Measurements from ENCODE around the gene GJB2.

Gene GJB2

DNA sequence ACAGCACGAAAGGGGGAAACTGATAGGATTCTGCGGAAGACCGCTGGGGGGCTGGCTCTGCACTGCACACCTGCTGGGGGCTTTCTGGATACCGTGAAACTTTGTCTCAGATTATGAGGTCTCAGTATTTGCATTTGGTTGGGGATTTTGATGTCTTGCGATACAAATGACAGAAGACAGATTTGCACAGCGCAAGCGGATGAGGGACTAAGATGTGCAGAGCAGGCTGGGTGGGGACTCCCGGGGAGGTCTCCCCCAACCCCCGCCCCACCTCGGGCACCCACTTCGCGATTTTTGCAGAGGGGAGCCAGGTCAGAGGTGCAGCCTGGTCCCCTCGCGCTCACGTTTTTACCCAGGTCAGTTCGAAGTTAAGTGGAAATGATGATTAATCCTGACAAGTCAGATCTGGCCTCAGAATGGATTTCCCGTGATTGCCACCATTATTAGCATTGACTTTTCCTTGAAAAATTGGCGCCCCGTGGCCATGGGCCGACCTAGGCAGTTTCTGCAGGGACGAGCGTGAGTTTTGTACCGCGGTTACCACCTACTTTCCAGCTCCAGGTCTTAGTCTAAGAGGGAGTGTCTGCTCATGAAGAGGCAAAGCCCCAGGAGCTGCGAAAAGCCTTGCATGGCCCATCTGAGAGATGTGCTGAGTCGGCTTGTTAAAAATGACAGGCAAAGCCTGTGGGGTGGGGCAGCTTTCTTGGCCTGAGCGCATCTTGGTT lies 1.3 kb upstream of the GJB2 start:
- peak overlapping the region in 13 of 21 experiments; percentile 65 to 91 (median 80) for H3K27ac ChIP-seq
- peak overlapping the region; percentile 41 to 71 (median 60) for H3K4me3 ChIP-seq

DNA sequence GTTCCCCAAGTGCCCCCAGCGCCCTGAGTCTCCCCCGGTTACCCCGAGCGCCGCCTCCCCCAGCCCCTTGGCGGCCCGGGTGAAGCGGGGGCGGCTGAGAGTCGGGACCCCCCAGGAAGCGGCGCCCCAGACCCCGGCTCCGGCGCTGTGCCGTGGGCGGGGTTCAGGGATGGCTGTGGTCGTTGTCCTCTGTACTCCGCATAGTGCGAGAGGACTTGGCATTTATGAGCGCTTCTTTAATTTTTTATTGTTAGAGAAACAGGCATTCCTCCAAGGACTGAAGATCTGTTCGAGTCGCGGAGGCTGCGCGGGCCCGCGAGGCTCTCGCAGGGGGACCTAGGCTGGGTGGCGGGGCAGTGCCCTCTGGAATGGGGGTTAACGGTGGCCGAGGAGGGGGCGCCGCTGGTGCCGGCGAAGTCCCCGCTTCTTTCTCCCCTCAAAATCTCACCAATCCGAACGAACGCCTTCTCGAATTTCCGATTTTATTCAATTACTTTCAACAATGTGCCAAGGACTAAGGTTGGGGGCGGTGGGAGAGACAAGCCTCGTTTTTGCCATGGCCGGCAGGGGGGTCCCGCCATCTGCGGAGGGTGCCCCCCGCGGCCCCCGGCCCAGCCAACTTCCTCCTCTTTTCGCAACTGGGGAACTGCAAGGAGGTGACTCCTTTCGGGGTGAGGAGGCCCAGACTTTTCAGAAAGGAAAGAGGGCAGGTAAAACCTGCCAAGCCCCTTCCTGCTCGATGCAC lies 596 bp upstream of the GJB2 start:
- Histone ChIP-seq H3K27ac (peak overlapping the region in 19 of 21 experiments; percentile 38 to 91 (median 80)), H3K4me3 (peak overlapping the region; percentile 41 to 71 (median 60))

DNA sequence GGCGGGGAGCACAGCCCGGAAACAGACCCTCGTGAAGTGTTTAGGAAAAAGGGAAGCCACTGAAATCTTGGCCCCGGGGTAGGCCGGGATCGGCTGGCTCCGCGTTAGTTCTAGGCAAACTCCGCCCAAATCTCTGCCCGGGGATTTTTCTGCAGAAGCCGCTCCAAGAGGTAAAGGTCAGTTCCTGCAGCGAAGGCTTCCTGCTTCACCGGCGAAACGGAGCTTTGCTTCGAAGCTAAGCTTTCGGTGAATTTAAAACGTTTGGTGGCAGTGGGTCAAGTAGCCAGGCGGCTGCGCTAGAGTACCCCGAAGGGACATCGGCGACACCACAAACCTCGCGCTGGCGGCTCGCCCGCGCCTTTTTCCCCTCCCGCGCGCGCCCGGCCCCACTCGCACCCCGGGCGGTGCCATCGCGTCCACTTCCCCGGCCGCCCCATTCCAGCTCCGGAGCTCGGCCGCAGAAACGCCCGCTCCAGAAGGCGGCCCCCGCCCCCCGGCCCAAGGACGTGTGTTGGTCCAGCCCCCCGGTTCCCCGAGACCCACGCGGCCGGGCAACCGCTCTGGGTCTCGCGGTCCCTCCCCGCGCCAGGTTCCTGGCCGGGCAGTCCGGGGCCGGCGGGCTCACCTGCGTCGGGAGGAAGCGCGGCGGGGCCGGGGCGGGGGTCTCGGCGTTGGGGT lies 441 bp downstream of the GJB2 start:
- Histone ChIP-seq H3K4me3 (peak overlapping the region; percentile 41 to 71 (median 60)), H3K27ac (peak overlapping the region in 20 of 21 experiments; percentile 38 to 91 (median 80))

DNA sequence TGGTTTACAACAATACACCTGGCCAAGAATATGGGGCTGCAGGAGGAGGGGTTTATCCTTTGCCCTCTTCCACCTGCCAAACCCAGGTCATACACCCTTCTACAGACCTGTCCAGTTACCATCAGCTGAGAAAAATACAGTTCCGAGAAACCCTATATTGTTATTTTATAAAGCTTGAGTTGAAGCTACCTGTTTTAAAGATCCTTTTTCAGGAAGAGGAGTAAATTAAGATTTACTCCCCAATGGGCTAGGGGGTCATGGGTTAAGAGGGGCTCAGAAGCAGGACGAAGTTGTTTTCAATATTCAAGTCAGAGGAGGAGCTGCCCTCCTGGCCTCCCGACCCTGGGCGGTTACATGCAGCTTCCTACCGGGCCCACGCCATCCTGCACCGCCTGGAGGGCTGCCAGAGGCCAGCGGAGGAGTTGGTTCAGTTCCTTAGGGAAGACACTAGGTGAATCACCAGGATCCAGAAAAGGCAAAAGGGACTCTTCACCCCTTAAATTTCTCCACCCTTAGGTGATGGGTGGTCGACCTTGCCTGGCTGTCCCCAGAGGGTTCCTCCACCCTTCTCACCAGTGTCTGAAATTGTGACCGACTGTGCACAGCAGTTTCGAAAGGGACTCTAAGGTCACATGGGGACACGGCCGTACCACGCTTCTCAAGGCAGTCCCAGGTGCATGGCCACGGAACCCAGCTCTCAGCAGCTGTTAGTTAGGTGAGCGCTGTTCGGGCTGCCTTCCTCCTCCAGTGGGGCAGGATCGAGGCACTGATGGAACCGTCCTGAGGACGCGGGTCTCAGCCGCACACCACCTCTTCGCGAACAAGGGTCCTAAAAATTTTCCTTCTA lies 1.2 kb downstream of the GJB2 start:
- H3K27ac ChIP-seq: peak overlapping the region in 20 of 21 experiments; percentile 40 to 91 (median 80)
- H3K4me3 ChIP-seq: peak overlapping the region; percentile 41 to 71 (median 60)

DNA sequence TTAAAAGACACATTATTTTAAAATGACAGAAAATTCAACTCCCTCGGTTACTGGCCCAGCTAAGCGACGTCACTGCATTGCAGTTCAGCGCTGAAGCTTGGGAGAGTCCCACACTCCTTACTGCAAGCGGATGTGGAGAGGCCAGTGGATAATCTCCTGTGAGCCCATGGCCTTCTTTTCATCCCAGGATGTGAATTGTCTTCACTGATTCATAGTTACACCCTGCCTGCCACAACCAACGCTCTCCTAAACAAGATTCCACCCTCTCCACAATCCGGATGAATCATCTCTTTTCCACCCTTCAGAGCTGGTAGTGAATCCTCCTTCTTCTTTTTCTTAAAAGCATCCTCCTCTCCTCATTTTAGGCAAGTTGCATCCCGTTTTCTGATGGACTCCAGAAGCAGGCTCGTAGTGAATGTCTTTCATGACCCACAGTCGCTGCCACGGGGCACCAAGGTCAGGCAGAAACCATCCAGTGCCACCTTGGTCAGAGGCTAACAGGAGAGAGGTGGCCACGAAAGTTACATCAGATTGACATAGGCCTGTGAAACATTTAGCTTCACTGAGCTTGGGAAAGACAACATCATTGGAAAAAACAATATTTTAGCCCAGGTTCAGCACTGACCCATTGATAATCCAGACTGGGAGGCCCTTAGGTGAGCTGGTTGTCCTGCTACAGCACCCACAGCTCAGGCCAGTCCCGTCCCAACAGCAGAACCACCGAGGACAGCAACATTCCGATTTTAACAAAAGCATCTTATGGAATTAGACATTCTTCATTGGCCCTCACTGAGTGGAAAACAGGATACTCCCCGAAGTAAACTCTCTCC lies 2.0 kb downstream of the GJB2 start:
- H3K27ac ChIP-seq: peak overlapping the region in 16 of 21 experiments; percentile 29 to 91 (median 80)
- H3K4me3 ChIP-seq: peak overlapping the region; percentile 41 to 71 (median 60)

DNA sequence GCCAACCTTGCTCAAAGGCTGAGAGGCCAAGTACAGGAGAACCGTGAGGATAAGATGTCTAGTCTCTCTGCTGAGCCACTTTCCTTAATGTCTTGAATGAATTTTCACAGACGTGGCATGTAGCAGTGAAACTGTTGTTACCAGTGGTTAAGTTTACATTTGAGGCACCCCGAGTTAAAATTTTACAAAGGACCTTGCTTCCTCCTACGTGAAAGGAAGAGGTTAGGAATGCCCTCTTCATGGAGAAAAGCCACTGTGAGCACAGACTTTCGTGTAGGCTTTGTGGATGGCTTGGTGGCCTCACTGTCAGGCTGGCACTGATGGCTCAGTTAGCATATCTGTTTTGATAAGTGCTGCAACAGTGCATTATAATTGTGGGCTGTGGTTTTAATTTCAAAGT lies 2.7 kb downstream of the GJB2 start:
- peak overlapping the region in 4 of 21 experiments; percentile 2 to 87 (median 52) for H3K27ac ChIP-seq
- peak overlapping the region in 6 of 7 experiments; percentile 41 to 71 (median 60) for H3K4me3 ChIP-seq

DNA sequence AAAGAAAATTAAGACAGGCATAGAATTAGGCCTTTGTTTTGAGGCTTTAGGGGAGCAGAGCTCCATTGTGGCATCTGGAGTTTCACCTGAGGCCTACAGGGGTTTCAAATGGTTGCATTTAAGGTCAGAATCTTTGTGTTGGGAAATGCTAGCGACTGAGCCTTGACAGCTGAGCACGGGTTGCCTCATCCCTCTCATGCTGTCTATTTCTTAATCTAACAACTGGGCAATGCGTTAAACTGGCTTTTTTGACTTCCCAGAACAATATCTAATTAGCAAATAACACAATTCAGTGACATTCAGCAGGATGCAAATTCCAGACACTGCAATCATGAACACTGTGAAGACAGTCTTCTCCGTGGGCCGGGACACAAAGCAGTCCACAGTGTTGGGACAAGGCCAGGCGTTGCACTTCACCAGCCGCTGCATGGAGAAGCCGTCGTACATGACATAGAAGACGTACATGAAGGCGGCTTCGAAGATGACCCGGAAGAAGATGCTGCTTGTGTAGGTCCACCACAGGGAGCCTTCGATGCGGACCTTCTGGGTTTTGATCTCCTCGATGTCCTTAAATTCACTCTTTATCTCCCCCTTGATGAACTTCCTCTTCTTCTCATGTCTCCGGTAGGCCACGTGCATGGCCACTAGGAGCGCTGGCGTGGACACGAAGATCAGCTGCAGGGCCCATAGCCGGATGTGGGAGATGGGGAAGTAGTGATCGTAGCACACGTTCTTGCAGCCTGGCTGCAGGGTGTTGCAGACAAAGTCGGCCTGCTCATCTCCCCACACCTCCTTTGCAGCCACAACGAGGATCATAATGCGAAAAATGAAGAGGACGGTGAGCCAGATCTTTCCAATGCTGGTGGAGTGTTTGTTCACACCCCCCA lies 3.8 kb downstream of the GJB2 start:
- Histone ChIP-seq H3K4me3 (peak overlapping the region in 3 of 7 experiments; percentile 41 to 71 (median 63)), H3K27ac (peak overlapping the region in 1 of 21 experiments; percentile 87)

DNA sequence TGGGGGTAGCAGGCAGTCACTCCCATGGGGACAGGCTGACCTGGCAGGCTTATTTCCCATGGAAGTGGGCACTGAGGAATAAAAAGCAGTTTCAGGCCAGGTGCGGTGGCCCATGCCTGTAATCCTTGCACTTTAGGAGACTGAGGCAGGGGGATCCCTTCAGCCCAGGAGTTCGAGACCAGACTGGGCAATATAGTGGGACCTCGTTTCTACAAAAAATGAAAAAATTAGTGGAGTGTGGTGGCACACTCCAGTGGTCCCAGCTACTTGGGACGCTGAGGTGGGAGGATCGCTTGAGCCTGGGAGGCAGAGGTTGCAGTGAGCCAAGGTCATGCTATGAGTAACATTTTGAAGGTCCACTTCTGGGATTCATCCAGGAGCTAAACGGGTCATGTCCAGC lies 6.0 kb downstream of the GJB2 start:
- Histone ChIP-seq H3K27ac (no peak overlapping the region), H3K4me3 (no peak overlapping the region)

DNA sequence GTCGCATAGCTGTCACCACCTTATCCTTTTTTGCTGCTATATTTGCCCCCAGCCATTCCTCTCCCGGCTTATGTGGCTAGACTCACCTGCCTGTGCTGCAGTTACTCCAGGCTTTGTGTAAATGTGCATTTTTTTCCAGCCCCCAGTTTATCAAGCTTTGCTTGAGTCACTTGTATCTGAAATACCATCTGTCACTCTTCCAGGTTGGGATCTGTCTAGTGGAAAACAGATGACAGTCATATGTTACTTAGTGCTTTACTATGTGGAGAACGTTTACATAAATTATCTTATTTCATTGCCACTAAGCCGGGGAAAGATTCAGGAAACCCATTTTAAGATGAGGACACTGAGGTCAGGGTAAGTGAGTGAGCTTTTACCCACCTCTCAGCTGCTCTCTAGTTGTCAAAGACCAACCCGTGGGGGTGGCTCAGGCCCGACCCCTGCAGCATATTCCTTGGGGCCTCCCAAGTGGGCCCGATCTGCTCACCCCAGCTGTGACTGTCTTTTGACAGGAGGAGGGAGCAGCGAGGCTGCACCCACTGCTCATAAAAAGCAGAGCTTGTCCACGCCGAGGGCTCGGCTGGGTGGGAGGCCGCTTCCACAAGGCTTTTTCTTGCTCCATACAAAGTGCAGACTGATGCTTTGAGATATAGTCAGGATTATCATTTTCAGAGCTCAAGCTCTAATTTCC lies 7.2 kb downstream of the GJB2 start:
- Histone ChIP-seq H3K27ac (no peak overlapping the region), H3K4me3 (no peak overlapping the region)

DNA sequence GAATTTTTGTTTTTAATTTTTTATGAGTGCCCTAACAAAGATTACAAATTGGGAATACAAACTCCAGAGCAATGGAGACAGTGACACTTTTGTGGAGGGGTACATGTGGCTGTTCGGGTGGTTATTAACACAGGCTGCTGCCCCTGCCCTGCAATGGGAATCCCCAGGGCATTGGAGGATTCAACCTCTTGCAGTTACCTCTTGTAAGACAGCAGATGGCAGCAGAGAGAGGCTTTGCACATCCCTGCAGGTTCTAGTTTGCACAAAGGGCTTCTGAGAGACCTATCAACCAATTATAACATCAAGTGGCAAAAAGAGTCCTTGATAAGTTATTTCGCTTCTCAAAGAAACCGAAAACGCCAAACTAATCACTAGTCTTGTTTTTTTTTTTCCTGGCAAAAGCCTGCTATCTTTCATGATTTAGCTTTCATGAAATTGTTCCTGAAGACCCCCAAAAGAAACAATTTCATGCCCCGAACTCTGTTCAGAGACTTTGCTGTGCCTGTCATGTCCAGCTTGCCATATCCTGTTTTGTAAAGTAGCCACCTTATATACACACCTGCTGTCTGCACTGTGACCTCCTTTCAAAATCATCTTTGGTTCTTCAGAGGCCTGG lies 10.4 kb downstream of the GJB2 start:
- no peak overlapping the region for H3K27ac ChIP-seq

DNA sequence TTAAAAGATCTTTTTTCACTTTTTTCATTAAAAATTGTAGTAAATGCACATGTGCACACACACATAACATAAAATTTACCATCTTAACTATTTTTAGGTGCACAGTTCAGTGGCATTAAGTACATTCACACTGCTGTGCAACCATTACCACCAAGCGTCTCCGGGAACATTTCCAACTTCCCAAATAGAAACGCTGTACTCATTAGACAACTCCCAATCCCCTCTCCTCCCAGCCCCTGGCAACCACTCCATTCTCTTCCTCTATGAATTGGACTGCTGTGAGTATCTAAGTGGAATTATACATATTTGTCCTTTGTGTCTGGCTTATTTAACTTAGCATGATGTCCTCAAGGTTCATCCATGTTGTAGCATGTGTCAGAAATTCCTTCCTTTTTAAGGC lies 11.6 kb downstream of the GJB2 start:
- no peak overlapping the region for H3K27ac ChIP-seq
- H3K4me3 ChIP-seq: no peak overlapping the region

More for the DNA sequence above, 10.4 kb downstream of the GJB2 start:
- no peak overlapping the region for H3K4me3 ChIP-seq

DNA sequence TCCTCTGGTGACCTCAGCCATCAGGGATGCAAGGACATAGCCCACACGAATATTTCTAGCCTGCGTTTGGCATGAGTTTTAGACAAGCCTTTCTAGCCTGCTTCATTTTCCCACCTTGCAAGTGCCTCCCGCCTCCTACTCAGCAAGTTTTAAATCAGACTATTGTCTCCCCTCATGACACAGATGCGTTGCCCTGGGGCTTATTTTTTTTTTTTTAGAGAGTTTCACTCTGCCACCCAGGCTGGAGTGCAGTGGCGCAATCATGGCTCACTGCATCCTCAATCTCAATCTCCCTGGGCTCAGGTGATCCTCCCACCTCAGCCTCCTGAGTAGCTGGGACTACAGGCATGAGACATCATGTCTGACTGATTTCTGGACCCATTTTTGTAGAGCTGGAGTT lies 14.6 kb downstream of the GJB2 start:
- H3K4me3 ChIP-seq: no peak overlapping the region
- H3K27ac ChIP-seq: peak overlapping the region in 3 of 21 experiments; percentile 52 to 78 (median 55)

DNA sequence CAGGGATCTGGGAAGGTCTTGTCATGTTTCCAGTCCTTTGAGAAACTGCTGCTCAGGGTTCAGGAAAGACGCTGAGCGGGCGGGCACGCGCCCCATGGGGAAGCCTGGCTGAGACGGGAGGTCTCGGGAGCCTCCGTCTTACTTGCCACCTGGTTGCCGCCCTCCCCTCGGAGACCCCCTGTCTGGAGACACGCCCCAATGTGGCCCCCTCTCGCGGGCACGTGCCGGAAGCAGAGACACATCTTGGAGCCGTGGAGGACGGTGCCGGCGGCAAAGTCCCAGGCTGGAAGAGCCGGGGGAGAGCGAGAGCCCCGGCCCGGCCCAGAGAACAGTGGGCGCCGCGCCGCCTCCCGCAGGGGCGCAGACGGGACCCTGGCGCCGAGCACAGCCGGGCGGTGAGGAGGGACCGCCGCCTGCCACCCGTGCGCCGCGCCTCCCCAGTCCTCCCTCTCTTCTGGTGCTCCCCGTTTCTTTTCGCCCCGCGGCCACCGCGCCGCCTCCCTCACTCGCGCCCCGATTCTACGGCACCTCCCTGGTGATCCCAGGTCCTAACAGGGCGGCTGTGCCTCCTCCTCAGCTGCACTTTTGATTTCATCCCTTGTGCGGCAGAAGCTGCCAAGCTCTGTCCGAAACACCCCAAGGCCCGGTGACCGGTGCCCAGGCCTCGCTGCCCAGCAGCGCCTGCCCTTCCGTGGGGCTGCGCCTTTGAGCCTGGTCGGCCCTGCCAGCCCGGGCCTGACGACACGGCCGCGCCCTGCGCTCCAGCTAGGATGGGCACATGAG lies 15.5 kb downstream of the GJB2 start:
- peak overlapping the region in 6 of 21 experiments; percentile 26 to 78 (median 52) for H3K27ac ChIP-seq
- peak overlapping the region in 4 of 7 experiments; percentile 3 to 19 (median 6) for H3K4me3 ChIP-seq

DNA sequence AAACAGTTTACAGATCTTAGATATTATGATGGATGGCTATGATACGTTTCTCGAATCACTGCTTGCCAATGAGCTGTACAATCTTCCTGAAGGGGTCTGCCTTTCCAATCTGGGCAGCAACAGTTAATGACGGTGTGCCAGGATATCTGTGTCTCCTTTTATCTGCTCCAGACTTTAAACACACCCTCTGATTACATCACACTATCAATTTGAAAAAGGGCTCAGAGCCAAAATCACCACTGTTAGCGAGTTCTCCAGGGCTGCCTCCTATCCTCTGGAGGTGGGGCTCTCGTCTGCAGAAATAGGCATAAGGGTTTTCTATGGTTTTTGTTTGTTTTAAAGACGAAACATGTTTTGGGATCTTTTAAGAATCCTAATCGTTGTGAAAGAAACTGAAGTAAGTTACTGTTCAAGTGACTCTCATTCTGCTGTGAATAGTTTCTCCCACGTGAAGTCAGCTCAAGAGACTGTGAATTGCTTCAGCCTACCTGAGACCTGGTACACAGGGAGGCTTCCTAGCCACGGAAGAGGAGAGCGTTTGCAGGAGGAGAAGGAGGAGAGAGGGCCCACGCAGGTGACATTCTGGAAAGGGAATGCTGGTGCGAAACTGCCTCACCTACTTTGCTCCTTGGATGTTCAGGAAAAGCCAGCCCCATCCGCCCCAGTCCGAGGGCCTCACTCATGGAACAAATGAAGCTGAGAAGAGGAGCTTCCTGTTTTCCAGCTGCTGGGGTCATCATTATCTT lies 16.7 kb downstream of the GJB2 start:
- H3K27ac ChIP-seq: peak overlapping the region in 6 of 21 experiments; percentile 29 to 66 (median 52)
- no peak overlapping the region for H3K4me3 ChIP-seq

DNA sequence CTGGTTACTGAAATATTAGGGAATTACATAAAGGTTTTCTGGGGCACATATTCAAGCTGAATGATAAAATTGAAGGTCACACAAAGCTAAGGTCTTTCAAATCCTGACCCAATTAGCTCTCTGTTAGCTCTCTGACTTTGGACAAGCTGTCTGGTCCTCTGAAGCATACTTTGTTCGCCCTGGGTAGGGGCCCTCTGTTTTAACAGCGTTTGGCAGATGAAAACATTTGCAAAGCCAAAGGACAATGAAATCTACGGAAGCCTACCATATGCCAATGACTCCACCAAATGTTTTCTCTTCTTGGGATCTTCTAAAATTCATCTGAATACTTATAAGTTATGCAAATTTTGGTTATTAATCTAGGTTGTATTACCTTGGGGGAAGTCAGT lies 17.3 kb downstream of the GJB2 start:
- H3K27ac ChIP-seq: peak overlapping the region in 15 of 21 experiments; percentile 29 to 66 (median 54)
- H3K4me3 ChIP-seq: no peak overlapping the region
